ENCODE data around the gene DCLRE1B.

DCLRE1B gene

GRCh38 chr1:113938192-113938591 lies 33.1 kb downstream of the DCLRE1B start:
- peaks cover 2% of the 10 kb centered on the region for H3K9me3 Mint-ChIP-seq
- no peak for DNase-seq
- H3K36me3 Mint-ChIP-seq (ENCODE audit: low read depth), result peaks cover 28% of the 10 kb centered on the region
- no peak for TF ChIP-seq CTCF (IDR thresholded peaks at IDR 0.05)
- H3K27ac Mint-ChIP-seq, result peak overlapping the region; percentile 25
- H3K4me1 Mint-ChIP-seq, result peaks cover 37% of the 10 kb centered on the region
- H3K27me3 Mint-ChIP-seq (ENCODE audit: low read depth, poor library complexity), result no peaks in the 10 kb centered on the region
- H3K4me3 Mint-ChIP-seq, result no peak overlapping the region

- TF ChIP-seq CTCF (IDR thresholded peaks at IDR 0.05), result no peak
- peaks cover 16% of the 10 kb centered on the region for H3K9me3 Mint-ChIP-seq
- peak overlapping the region; percentile 69 for H3K27ac Mint-ChIP-seq
- H3K4me3 Mint-ChIP-seq, result no peak overlapping the region
- H3K4me1 Mint-ChIP-seq, result peaks cover 26% of the 10 kb centered on the region
- H3K27me3 Mint-ChIP-seq (ENCODE audit: low read depth, poor library complexity), result no peaks in the 10 kb centered on the region
- no peak for DNase-seq
- H3K36me3 Mint-ChIP-seq (ENCODE audit: low read depth), result peaks cover 46% of the 10 kb centered on the region
Measured at GRCh38 chr1:113940365-113941244, 35.5 kb downstream of the DCLRE1B start.

GRCh38 chr1:113941245-113941559 lies 36.1 kb downstream of the DCLRE1B start:
- H3K4me1 Mint-ChIP-seq, result peaks cover 31% of the 10 kb centered on the region
- H3K9me3 Mint-ChIP-seq, result peaks cover 17% of the 10 kb centered on the region
- no peak for DNase-seq
- TF ChIP-seq CTCF (IDR thresholded peaks at IDR 0.05), result no peak
- no peaks in the 10 kb centered on the region for H3K27me3 Mint-ChIP-seq (ENCODE audit: low read depth, poor library complexity)
- no peak overlapping the region for H3K27ac Mint-ChIP-seq
- no peak overlapping the region for H3K4me3 Mint-ChIP-seq
- peaks cover 52% of the 10 kb centered on the region for H3K36me3 Mint-ChIP-seq (ENCODE audit: low read depth)

GRCh38 chr1:113942527-113942926 lies 37.4 kb downstream of the DCLRE1B start:
- Mint-ChIP-seq H3K4me1 (peaks cover 39% of the 10 kb centered on the region), H3K27me3 (ENCODE audit: low read depth, poor library complexity) (no peaks in the 10 kb centered on the region), H3K36me3 (ENCODE audit: low read depth) (peaks cover 53% of the 10 kb centered on the region), H3K9me3 (peaks cover 17% of the 10 kb centered on the region), H3K27ac (no peak overlapping the region), H3K4me3 (no peak overlapping the region)
- no peak for TF ChIP-seq CTCF (IDR thresholded peaks at IDR 0.05)
- DNase-seq, result no peak

- no peak overlapping the region for H3K27ac Mint-ChIP-seq
- H3K4me1 Mint-ChIP-seq, result peaks cover 43% of the 10 kb centered on the region
- TF ChIP-seq CTCF (IDR thresholded peaks at IDR 0.05), result no peak
- peaks cover 53% of the 10 kb centered on the region for H3K36me3 Mint-ChIP-seq (ENCODE audit: low read depth)
- no peak overlapping the region for H3K4me3 Mint-ChIP-seq
- no peaks in the 10 kb centered on the region for H3K27me3 Mint-ChIP-seq (ENCODE audit: low read depth, poor library complexity)
- H3K9me3 Mint-ChIP-seq, result peaks cover 17% of the 10 kb centered on the region
- DNase-seq, result no peak
Measured at GRCh38 chr1:113943028-113943811, 38.1 kb downstream of the DCLRE1B start.

All from nephron progenitor cell (in vitro differentiated cells).